HepG2 (cell line): ENCODE results near the gene C6orf15. TPM values are rescaled to one million over a fixed set of nuclear protein-coding genes. Genes with fewer than 3 reads are reported as not detected.

Experiments
- ATAC-seq: fragments of 200-7000 bp; cut with Tn5 transposase; 3 replicates; pipeline ENCODE4 v1.9.1; 2020; ENCODE audit warnings: mild to moderate bottlenecking, moderate library complexity
- BruUV-seq: library from RNA; stranded (reverse); fragments of 400-500 nt; replicated peaks from 2 replicates; lab custom pipeline; 2021; lab: Mats Ljungman, UMichigan
- CTCF ChIA-PET: fragments of 300-600 bp; formaldehyde crosslinking; extraction: SDS; loops from one replicate; lab custom pipeline; 2021; ENCODE audit warnings: low total read pairs, inconsistent platforms, low intra/inter-chr PET ratio; lab: Yijun Ruan, JAX
- POLR2A ChIA-PET: fragments of 350-600 bp; sonication (Branson Sonifier 250); formaldehyde crosslinking; loops from one replicate; lab custom pipeline; 2020; ENCODE audit warnings: antibody characterized with exemption, inconsistent platforms; lab: Yijun Ruan, JAX
- DNase-seq: peaks from one replicate; pipeline ENCODE4 v3.0.0-alpha.2; 2015; ENCODE audit warnings: low spot score
- FAIRE-seq: peaks from 3 replicates; lab custom pipeline; 2011; peaks lifted over from hg19 to GRCh38; lab: Jason Lieb, UNC
- H2AFZ ChIP-seq: one replicate; pipeline ENCODE4 v1.6.1; 2011; ENCODE audit warnings: low read length, inconsistent platforms
- H3K27ac ChIP-seq: fragments of 300-600 bp; 3 replicates; pipeline ENCODE4 v1.8.0; 2011; ENCODE audit warnings: mixed run types, mild to moderate bottlenecking, mixed read lengths, low read length, inconsistent platforms; ENCODE audit not compliant: insufficient read depth; ENCODE audit errors: extremely low read length
- H3K27me3 ChIP-seq, 2 experiments: fragments of 200-600 bp in 1 of 2; 2 replicates in 1 of 2; 3 replicates in 1 of 2; pipeline versions ENCODE4 v1.6.0 to v1.8.0; 2011; ENCODE audit warnings: low read length in 2 of 2, mild to moderate bottlenecking in 2 of 2, moderate library complexity in 2 of 2, inconsistent platforms in 1 of 2; ENCODE audit not compliant: insufficient read depth in 2 of 2, control insufficient read depth in 1 of 2
- H3K36me3 ChIP-seq, 2 experiments: fragments of 200-600 bp in 1 of 2; replicated peaks in 1 of 2; 2 replicates in 1 of 2; 3 replicates in 1 of 2; pipeline versions ENCODE4 v1.5.1 to v1.8.0; 2011; ENCODE audit warnings: low read length in 2 of 2, inconsistent platforms in 1 of 2; ENCODE audit not compliant: insufficient read depth in 2 of 2, control insufficient read depth in 1 of 2
- H3K4me1 ChIP-seq: 2 replicates; pipeline ENCODE4 v1.5.1; 2012; ENCODE audit warnings: low read length, inconsistent platforms; ENCODE audit not compliant: insufficient read depth
- H3K4me2 ChIP-seq: 2 replicates; pipeline ENCODE4 v1.6.0; 2011; ENCODE audit warnings: low read depth, low read length, inconsistent platforms
- H3K4me3 ChIP-seq, 3 experiments: fragments of 200-600 bp in 1 of 3; sonication (generic), shearing (Covaris generic) in 1 of 3; replicated peaks in 1 of 3; 2 replicates each; pipeline ENCODE4 v1.5.1; 2011 to 2016; ENCODE audit warnings: low read length in 3 of 3, inconsistent platforms in 2 of 3, low read depth in 2 of 3, mild to moderate bottlenecking in 2 of 3, control low read depth in 1 of 3, mixed read lengths in 1 of 3; ENCODE audit not compliant: insufficient read depth in 1 of 3
- H3K79me2 ChIP-seq: one replicate; pipeline ENCODE4 v1.6.1; 2011; ENCODE audit warnings: low read length, inconsistent platforms; ENCODE audit not compliant: insufficient read depth
- H3K9ac ChIP-seq: 2 replicates; pipeline ENCODE4 v1.6.0; 2011; ENCODE audit warnings: mild to moderate bottlenecking, low read depth, low read length, inconsistent platforms; ENCODE audit not compliant: insufficient read depth
- H3K9me3 ChIP-seq: 2 replicates; pipeline ENCODE4 v1.5.1; 2012; ENCODE audit warnings: mild to moderate bottlenecking, low read length
- H4K20me1 ChIP-seq: 2 replicates; pipeline ENCODE4 v1.6.0; 2011; ENCODE audit warnings: inconsistent platforms, mild to moderate bottlenecking, low read length, moderate library complexity; ENCODE audit not compliant: insufficient read depth
- KLF15 ChIP-seq: sonication (generic); formaldehyde crosslinking; IDR thresholded peaks from 2 replicates; pipeline ENCODE4 v1.8.1; 2023; ENCODE audit warnings: borderline replicate concordance, mild to moderate bottlenecking, inconsistent platforms, missing genetic modification reagents, mixed read lengths
- SKI ChIP-seq: fragments of 450-650 bp; IDR thresholded peaks from one replicate; pipeline ENCODE4 v1.6.1; 2018; ENCODE audit warnings: mild to moderate bottlenecking; ENCODE audit not compliant: partially characterized antibody
- TCF12 ChIP-seq, 2 experiments: fragments of 450-650 bp in 1 of 2; sonication (generic) in 1 of 2; formaldehyde crosslinking in 1 of 2; IDR thresholded peaks; 2 replicates each; pipeline versions ENCODE4 v1.6.1 to v1.8.0; 2017 to 2022; ENCODE audit warnings: antibody characterized with exemption in 1 of 2, mild to moderate bottlenecking in 1 of 2, missing genetic modification reagents in 1 of 2, moderate library complexity in 1 of 2
- ZNF180 ChIP-seq: sonication (generic); formaldehyde crosslinking; IDR thresholded peaks from 2 replicates; pipeline ENCODE4 v1.4.0; 2020; ENCODE audit warnings: low read depth, missing genetic modification reagents, borderline replicate concordance
- ZNF234 ChIP-seq: sonication (generic); formaldehyde crosslinking; conservative IDR thresholded peaks from 2 replicates; pipeline ENCODE4 v1.5.1; 2020; ENCODE audit warnings: mild to moderate bottlenecking, missing genetic modification reagents
- ZNF652 ChIP-seq: IDR thresholded peaks from 2 replicates; pipeline ENCODE4 v1.6.1; 2016; ENCODE audit warnings: low read depth, borderline replicate concordance
- WGBS: methylation state at CpG from one replicate; pipeline ENCODE4 v1.1.6; 2017; ENCODE audit warnings: low lambda C conversion rate; 5-methylcytosine and 5-hydroxymethylcytosine counted together
- in situ Hi-C: cut with HindIII; loops from 2 replicates; pipeline ENCODE4 v1.10.0; 2017; ENCODE audit warnings: low pct_unique_long_range_greater_than_20kb; ENCODE audit not compliant: extremely low pct_ligation_motif_present
- intact Hi-C: fragments of 100-400 bp; cut with micrococcal nuclease; formaldehyde crosslinking; loops from one replicate; pipeline ENCODE4 v1.10.0; 2022; ENCODE audit not compliant: unreplicated experiment
- polyA plus RNA-seq, 8 experiments: library from polyadenylated mRNA; depleted of rRNA in 3 of 8; stranded (reverse) in 7 of 8; unstranded in 1 of 8; fragments of >200 nt; fragmentation: Illumina TruSeq in 4 of 8; extraction: Trizol in 4 of 8; gene quantifications; 2 replicates each; pipeline versions ENCODE4 v1.2.1 to v1.2.3, GENCODE V29; 2011 to 2016; ENCODE audit warnings: low read depth in 4 of 8, missing spikeins in 1 of 8, mixed read lengths in 1 of 8; ENCODE audit not compliant: insufficient read depth in 1 of 8
- total RNA-seq, 5 experiments: library from RNA; depleted of rRNA; stranded (reverse); fragments of >200 nt; fragmentation: Illumina TruSeq; extraction: Trizol; gene quantifications; 2 replicates each; pipeline ENCODE4 v1.2.3, GENCODE V29; 2016; ENCODE audit warnings: low read depth in 1 of 5
- TF ChIP-seq, protein P1 (sequence below): sonication (generic); formaldehyde crosslinking; IDR thresholded peaks from 2 replicates; pipeline ENCODE4 v1.4.0; 2020; ENCODE audit warnings: mild to moderate bottlenecking, missing genetic modification reagents

C6orf15 gene
- total and polyA plus RNA-seq, 2 of the 13 experiments (the other 11 are each of a cell fraction or from before 2014, with no cell fraction given) = not detected

DNA sequence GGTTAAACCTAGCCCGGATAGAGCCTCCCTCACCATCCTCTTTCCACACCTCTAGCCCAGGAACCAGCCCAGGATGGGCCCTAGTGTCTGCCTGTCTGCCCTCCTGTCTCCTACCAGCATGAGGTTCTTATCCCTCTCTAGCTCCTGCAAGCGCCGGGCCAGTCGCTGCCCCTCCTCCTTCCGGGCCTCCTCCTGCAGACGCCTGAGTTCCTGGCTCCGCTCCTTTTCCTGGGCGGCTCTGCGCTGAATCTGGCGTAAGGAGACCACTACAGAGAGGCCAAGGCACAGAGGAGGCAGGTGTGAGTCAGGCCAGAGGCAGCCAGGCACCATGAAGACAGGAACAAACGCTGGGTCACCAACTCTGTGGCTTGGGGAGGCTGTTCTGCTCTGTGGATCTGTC lies 30.8 kb upstream of the C6orf15 start:
- Histone ChIP-seq H3K4me2 (no peak overlapping the region), H2AFZ (no peak overlapping the region), H3K9ac (no peak overlapping the region), H3K4me3 (no peak overlapping the region), H3K27me3 (no peaks in the 10 kb centered on the region), H4K20me1 (no peaks in the 10 kb centered on the region), H3K9me3 (no peaks in the 10 kb centered on the region), H3K27ac (no peak overlapping the region), H3K36me3 (peaks cover 4 to 18% of the 10 kb centered on the region in 2 experiments; a peak in 4 of 5 replicates), H3K4me1 (no peaks in the 10 kb centered on the region), H3K79me2 (no peaks in the 10 kb centered on the region)
- WGBS = 87% methylated on average over 11 of the region's 11 CpGs
- intact Hi-C loops (loop anchor here (2.0 kb wide), 1 partner anchor 16 kb away; no protein-coding TSS in a partner anchor), in situ Hi-C loops (no loop called here)
- TF ChIP-seq ZNF180 (no peak), ZNF652 (CRISPR knock-in tag) (peak; percentile 34; the same call in 1 of the 2 replicates)
- DNase-seq (no peak), FAIRE-seq (no peak), ATAC-seq (no peak)
- BruUV-seq = no TSS peak
- POLR2A ChIA-PET = no interaction called here
- CTCF ChIA-PET = no interaction called here

DNA sequence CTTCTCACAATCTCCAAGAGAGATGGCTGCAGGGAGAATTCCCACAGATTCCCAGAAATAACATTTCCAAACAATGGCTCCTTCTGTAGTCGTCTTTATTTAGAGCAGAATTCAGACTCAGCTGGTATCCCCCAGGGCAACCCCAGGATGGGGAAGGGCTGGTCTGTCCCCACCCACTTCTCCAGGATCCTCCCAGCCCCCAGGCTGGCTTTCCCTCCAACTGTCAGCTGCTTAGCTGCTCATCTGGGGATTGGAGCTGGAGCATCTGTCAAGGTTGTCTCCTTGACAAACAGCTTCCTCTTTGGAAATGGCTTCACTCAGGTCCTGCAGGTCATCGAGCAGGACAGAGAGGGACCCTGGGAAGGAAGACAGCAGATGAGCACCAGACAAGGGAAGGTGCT lies 30.0 kb upstream of the C6orf15 start:
- Histone ChIP-seq H3K27ac (no peak overlapping the region), H3K4me2 (no peak overlapping the region), H3K4me1 (peaks cover 7% of the 10 kb centered on the region), H3K9me3 (no peaks in the 10 kb centered on the region), H2AFZ (no peak overlapping the region), H3K9ac (no peak overlapping the region), H4K20me1 (no peaks in the 10 kb centered on the region), H3K27me3 (0 out of 5 replicates have a peak, but pooled peaks cover 0 to 4% of the 10 kb centered on the region in 2 experiments), H3K79me2 (no peaks in the 10 kb centered on the region), H3K4me3 (no peak overlapping the region), H3K36me3 (peaks cover 4 to 18% of the 10 kb centered on the region in 2 experiments; a peak in 4 of 5 replicates)
- FAIRE-seq (no peak), DNase-seq (no peak), ATAC-seq (no peak)
- 85% methylated on average over 2 of the region's 2 CpGs for WGBS
- no TSS peak for BruUV-seq
- POLR2A ChIA-PET = no interaction called here
- CTCF ChIA-PET = no interaction called here
- intact Hi-C loops (loop anchor here (2.0 kb wide), 1 partner anchor 16 kb away; no protein-coding TSS in a partner anchor), in situ Hi-C loops (no loop called here)
- TF ChIP-seq SKI (no peak), KLF15 (CRISPR knock-in tag) (no peak), ZNF234 (CRISPR knock-in tag) (no peak), TCF12 (IDR thresholded peaks at IDR 0.05) (no peak), TCF12 (CRISPR knock-in tag; IDR thresholded peaks at IDR 0.05) (no peak)
- TF ChIP-seq, protein P1, sequence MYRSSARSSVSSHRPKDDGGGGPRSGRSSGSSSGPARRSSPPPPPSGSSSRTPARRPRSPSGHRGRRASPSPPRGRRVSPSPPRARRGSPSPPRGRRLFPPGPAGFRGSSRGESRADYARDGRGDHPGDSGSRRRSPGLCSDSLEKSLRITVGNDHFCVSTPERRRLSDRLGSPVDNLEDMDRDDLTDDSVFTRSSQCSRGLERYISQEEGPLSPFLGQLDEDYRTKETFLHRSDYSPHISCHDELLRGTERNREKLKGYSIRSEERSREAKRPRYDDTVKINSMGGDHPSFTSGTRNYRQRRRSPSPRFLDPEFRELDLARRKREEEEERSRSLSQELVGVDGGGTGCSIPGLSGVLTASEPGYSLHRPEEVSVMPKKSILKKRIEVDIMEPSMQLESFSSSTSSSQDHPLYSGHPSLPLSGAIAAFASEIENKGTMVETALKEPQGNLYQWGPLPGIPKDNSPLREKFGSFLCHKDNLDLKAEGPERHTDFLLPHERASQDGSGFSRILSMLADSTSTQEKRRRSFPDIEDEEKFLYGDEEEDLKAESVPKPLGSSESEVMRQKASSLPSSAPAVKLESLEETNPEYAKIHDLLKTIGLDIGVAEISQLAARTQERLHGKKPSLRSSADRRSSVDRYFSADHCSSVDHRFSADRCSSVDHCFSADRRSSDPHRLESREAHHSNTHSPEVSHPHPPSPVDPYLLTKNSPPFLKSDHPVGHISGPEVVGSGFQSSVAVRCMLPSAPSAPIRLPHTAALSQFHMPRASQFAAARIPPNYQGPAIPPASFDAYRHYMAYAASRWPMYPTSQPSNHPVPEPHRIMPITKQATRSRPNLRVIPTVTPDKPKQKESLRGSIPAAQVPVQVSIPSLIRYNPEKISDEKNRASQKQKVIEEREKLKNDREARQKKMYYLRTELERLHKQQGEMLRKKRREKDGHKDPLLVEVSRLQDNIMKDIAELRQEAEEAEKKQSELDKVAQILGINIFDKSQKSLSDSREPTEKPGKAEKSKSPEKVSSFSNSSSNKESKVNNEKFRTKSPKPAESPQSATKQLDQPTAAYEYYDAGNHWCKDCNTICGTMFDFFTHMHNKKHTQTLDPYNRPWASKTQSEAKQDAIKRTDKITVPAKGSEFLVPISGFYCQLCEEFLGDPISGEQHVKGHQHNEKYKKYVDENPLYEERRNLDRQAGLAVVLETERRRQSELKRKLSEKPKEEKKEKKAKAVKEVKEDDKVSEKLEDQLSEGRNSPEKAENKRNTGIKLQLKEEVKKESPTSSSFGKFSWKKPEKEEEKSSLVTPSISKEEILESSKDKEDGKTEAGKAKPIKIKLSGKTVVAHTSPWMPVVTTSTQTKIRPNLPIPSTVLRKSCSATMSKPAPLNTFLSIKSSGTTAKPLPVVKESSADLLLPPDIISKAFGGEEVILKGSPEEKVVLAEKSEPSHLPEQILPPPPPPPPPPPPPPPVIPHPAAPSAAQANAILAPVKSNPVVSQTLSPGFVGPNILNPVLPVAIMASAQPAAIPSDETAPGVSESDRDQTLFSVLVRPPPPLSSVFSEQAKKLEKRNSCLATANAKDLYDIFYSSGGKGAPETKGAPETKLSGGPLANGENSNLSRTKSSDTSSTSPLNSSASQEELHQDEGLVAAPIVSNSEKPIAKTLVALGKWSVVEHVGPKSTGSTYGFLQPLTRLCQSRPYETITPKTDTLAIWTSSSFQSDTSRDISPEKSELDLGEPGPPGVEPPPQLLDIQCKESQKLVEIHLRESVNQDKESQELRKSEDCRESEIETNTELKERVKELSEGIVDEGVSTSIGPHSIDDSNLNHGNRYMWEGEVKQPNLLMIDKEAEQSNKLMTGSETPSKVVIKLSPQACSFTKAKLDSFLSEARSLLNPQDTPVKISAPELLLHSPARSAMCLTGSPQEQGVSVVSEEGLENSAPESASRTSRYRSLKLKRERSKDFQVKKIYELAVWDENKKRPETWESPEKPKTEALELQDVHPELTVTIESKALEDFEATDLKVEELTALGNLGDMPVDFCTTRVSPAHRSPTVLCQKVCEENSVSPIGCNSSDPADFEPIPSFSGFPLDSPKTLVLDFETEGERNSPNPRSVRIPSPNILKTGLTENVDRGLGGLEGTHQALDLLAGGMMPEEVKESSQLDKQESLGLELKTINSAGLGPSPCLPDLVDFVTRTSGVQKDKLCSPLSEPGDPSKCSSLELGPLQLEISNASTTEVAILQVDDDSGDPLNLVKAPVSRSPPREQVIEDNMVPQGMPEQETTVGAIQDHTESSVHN (CRISPR knock-in tag) = no peak
